Kidney (tissue), 14 donors: ENCODE data around the gene STIM1. TPM values are rescaled to one million over a fixed set of nuclear protein-coding genes. Genes with fewer than 3 reads are reported as not detected.

Experiments used
- DNase-seq, 5 donors: peaks; one replicate each; pipeline ENCODE4 v3.0.0-alpha.2; 2013 to 2020
- FAIRE-seq: peaks from 2 replicates; lab custom pipeline; 2012; peaks lifted over from hg19 to GRCh38; lab: Jason Lieb, UNC
- H3K27ac ChIP-seq, 2 donors: one replicate each; pipeline ENCODE4 v1.7.0; 2013; ENCODE audit warnings: low read depth in 2 of 2, low read length in 2 of 2, inconsistent platforms in 1 of 2
- H3K27me3 ChIP-seq: one replicate; pipeline ENCODE4 v1.7.1; 2013; ENCODE audit warnings: low read length, inconsistent platforms; ENCODE audit not compliant: control insufficient read depth, insufficient read depth
- H3K36me3 ChIP-seq, 3 donors: one replicate each; pipeline versions ENCODE4 v1.7.0 to v1.7.1; 2013; ENCODE audit warnings: low read length in 3 of 3, control low read depth in 1 of 3, inconsistent platforms in 1 of 3; ENCODE audit not compliant: insufficient read depth in 3 of 3, control insufficient read depth in 2 of 3
- H3K4me1 ChIP-seq, 3 donors: one replicate each; pipeline versions ENCODE4 v1.7.0 to v1.7.1; 2013; ENCODE audit warnings: low read length in 3 of 3, inconsistent platforms in 1 of 3, low read depth in 1 of 3; ENCODE audit not compliant: control insufficient read depth in 2 of 3, insufficient read depth in 2 of 3
- H3K4me3 ChIP-seq, 3 donors: one replicate each; pipeline versions ENCODE4 v1.7.0 to v1.8.1; 2013; ENCODE audit warnings: low read length in 3 of 3, control low read depth in 1 of 3, inconsistent platforms in 1 of 3
- H3K9ac ChIP-seq, 3 donors: one replicate each; pipeline versions ENCODE4 v1.7.0 to v1.7.1; 2013; ENCODE audit warnings: low read length in 3 of 3, control low read depth in 1 of 3, inconsistent platforms in 1 of 3
- H3K9me3 ChIP-seq, 3 donors: one replicate each; pipeline versions ENCODE4 v1.7.0 to v1.7.1; 2013; ENCODE audit warnings: low read length in 3 of 3, control low read depth in 1 of 3, inconsistent platforms in 1 of 3; ENCODE audit not compliant: control insufficient read depth in 2 of 3, insufficient read depth in 1 of 3
- intact Hi-C: fragments of 100-400 bp; cut with DNase I; formaldehyde crosslinking; loops from one replicate; pipeline ENCODE4 v1.11.1; 2022
- polyA plus RNA-seq: library from polyadenylated mRNA; stranded (reverse); fragments of 350-450 nt; fragmentation: Illumina TruSeq; extraction: RNeasy Lipid Tissue Mini Kit (QIAGEN cat#74804); gene quantifications from one replicate; pipeline ENCODE4 v1.2.3, GENCODE V29; 2014; ENCODE audit warnings: low read depth, low replicate concordance; ENCODE audit not compliant: insufficient read depth
- total RNA-seq: library from RNA; stranded (reverse); fragmentation: NEBNext Ultra II Directional; extraction: Animal tissue kit (Norgen Biotek cat#: 25700); gene quantifications from one replicate; pipeline ENCODE4 v1.2.1, GENCODE V29; 2021
- TF ChIP-seq, protein P1 (sequence below): IDR thresholded peaks from 3 replicates; pipeline ENCODE4 v1.5.1; 2012; ENCODE audit warnings: mild to moderate bottlenecking, moderate library complexity, borderline replicate concordance; ENCODE audit not compliant: insufficient read depth; ENCODE audit errors: extremely low read depth
- donor health status: control.
- donor health status: control.
- donor health status: control.
- donor health status: control.
- donor health status: control.
- donor health status: DM: yes; HTN: yes; CAD: no.
- donor health status: Normal renal cell carcinoma (clear cell type).

The STIM1 gene
- total and polyA plus RNA-seq, 2 donors from 2014 or later, result 15.7 to 68.0 TPM

DNA sequence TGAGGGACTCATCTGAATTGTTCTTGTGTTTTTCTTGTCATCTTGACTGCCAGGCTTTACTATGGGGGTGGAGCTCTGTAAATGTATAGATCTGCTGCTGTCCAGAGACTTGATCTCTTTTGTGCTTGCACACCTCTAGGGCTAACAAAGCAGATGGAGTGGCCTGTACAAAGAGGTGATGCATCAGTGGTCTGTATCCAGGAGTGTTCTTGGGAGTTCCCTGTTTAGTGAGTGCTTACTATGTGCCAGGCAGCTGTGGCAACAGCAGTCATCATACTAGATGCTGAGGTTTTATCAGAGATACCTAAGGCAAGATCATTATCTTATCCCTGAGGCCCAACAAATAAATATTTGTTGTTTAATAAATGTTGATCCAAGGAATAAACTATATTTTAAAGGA is 33.4 kb downstream of the STIM1 start:
- TF ChIP-seq, protein P1, sequence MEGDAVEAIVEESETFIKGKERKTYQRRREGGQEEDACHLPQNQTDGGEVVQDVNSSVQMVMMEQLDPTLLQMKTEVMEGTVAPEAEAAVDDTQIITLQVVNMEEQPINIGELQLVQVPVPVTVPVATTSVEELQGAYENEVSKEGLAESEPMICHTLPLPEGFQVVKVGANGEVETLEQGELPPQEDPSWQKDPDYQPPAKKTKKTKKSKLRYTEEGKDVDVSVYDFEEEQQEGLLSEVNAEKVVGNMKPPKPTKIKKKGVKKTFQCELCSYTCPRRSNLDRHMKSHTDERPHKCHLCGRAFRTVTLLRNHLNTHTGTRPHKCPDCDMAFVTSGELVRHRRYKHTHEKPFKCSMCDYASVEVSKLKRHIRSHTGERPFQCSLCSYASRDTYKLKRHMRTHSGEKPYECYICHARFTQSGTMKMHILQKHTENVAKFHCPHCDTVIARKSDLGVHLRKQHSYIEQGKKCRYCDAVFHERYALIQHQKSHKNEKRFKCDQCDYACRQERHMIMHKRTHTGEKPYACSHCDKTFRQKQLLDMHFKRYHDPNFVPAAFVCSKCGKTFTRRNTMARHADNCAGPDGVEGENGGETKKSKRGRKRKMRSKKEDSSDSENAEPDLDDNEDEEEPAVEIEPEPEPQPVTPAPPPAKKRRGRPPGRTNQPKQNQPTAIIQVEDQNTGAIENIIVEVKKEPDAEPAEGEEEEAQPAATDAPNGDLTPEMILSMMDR, result no peak
- no peak overlapping the region for H3K9ac ChIP-seq

DNA sequence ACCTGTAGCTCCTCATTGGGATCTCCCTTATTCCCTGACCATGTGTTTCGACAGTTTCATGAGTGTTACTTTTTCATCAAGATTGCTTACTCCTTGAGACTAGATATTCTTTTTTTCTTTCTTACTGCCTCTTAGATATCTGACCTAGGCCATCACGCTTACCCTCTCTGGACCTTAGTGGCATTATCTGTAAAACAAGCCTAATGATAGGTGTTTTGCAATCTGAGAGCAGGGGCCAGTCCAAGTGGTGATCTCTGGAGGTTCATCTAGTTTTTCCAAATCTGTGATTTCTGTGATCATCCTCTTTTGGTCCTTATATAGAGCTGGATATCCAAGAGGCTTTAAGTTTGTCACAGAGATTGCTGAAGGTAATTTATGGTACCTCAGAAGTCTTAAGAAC is 34.5 kb downstream of the STIM1 start:
- H3K27ac ChIP-seq, result no peak overlapping the region
- peaks cover 0 to 4% (median 0%) of the 10 kb centered on the region in 3 donors for H3K4me1 ChIP-seq
- TF ChIP-seq, protein P1, result no peak
- H3K9ac ChIP-seq, result no peak overlapping the region
- no peak overlapping the region for H3K4me3 ChIP-seq
- no peaks in the 10 kb centered on the region for H3K9me3 ChIP-seq
- H3K36me3 ChIP-seq, result no peaks in the 10 kb centered on the region
- FAIRE-seq, result no peak
- no peaks in the 10 kb centered on the region for H3K27me3 ChIP-seq
- intact Hi-C loops, result no loop called here
- DNase-seq, result no peak

More for the DNA sequence above, 33.4 kb downstream of the STIM1 start:
- H3K36me3 ChIP-seq, result no peaks in the 10 kb centered on the region
- no peak overlapping the region for H3K4me3 ChIP-seq
- intact Hi-C loops, result no loop called here
- H3K4me1 ChIP-seq, result peaks cover 0 to 3% (median 0%) of the 10 kb centered on the region in 3 donors
- H3K27ac ChIP-seq, result no peak overlapping the region
- H3K27me3 ChIP-seq, result no peaks in the 10 kb centered on the region
- no peaks in the 10 kb centered on the region for H3K9me3 ChIP-seq
- FAIRE-seq, result no peak
- no peak for DNase-seq

GRCh38 chr11:3890806-3891205 is 35.3 kb downstream of the STIM1 start:
- Histone ChIP-seq H3K27me3 (no peaks in the 10 kb centered on the region), H3K4me1 (peaks cover 0 to 4% (median 0%) of the 10 kb centered on the region in 3 donors), H3K27ac (no peak overlapping the region), H3K9ac (no peak overlapping the region), H3K4me3 (no peak overlapping the region), H3K9me3 (no peaks in the 10 kb centered on the region), H3K36me3 (no peaks in the 10 kb centered on the region)
- DNase-seq (no peak), FAIRE-seq (no peak)
- intact Hi-C loops, result no loop called here
- TF ChIP-seq, protein P1, result no peak

- Histone ChIP-seq H3K9me3 (no peaks in the 10 kb centered on the region), H3K4me1 (peaks cover 0 to 4% (median 0%) of the 10 kb centered on the region in 3 donors), H3K27ac (no peak overlapping the region), H3K36me3 (no peaks in the 10 kb centered on the region), H3K4me3 (no peak overlapping the region), H3K27me3 (no peaks in the 10 kb centered on the region), H3K9ac (no peak overlapping the region)
- TF ChIP-seq, protein P1, result no peak
- no peak for DNase-seq
- FAIRE-seq, result no peak
- intact Hi-C loops, result no loop called here
These were observed 36.3 kb downstream of the STIM1 start for GRCh38 chr11:3891751-3892150.
